Measurements from ENCODE around the gene CACNA2D4.

The CACNA2D4 gene

DNA sequence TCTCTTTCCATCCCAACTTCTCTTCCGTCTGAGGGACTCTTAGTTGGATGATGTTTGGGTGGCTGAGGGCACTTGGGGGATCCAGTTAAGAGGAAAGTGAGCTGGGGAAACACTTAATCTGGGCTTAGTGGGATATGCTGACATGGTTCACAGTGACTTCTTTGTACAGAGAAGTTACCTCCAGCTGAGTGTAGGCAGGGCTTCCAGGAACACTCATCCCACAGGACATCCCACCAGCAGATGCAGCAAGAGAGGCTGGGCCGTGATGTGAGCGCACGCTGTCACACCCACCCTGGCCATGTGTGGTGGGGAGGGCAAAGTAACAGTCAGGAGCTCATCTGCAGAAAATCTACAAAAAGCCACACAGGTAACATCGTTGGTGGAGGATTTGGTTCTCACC is 832 bp upstream of the CACNA2D4 start:
- TF ChIP-seq POLR2AphosphoS5 (IDR thresholded peaks at IDR 0.05; ENCODE audit: low read depth) (no peak), GABPA (IDR thresholded peaks at IDR 0.05; ENCODE audit: low read depth) (no peak), SPI1 (IDR thresholded peaks at IDR 0.05; ENCODE audit: borderline replicate concordance, low read depth) (no peak)
- TF ChIP-seq, protein P1, sequence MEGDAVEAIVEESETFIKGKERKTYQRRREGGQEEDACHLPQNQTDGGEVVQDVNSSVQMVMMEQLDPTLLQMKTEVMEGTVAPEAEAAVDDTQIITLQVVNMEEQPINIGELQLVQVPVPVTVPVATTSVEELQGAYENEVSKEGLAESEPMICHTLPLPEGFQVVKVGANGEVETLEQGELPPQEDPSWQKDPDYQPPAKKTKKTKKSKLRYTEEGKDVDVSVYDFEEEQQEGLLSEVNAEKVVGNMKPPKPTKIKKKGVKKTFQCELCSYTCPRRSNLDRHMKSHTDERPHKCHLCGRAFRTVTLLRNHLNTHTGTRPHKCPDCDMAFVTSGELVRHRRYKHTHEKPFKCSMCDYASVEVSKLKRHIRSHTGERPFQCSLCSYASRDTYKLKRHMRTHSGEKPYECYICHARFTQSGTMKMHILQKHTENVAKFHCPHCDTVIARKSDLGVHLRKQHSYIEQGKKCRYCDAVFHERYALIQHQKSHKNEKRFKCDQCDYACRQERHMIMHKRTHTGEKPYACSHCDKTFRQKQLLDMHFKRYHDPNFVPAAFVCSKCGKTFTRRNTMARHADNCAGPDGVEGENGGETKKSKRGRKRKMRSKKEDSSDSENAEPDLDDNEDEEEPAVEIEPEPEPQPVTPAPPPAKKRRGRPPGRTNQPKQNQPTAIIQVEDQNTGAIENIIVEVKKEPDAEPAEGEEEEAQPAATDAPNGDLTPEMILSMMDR (IDR thresholded peaks at IDR 0.05; ENCODE audit: insufficient read depth, low read length) = no peak
- TF ChIP-seq, protein P2, sequence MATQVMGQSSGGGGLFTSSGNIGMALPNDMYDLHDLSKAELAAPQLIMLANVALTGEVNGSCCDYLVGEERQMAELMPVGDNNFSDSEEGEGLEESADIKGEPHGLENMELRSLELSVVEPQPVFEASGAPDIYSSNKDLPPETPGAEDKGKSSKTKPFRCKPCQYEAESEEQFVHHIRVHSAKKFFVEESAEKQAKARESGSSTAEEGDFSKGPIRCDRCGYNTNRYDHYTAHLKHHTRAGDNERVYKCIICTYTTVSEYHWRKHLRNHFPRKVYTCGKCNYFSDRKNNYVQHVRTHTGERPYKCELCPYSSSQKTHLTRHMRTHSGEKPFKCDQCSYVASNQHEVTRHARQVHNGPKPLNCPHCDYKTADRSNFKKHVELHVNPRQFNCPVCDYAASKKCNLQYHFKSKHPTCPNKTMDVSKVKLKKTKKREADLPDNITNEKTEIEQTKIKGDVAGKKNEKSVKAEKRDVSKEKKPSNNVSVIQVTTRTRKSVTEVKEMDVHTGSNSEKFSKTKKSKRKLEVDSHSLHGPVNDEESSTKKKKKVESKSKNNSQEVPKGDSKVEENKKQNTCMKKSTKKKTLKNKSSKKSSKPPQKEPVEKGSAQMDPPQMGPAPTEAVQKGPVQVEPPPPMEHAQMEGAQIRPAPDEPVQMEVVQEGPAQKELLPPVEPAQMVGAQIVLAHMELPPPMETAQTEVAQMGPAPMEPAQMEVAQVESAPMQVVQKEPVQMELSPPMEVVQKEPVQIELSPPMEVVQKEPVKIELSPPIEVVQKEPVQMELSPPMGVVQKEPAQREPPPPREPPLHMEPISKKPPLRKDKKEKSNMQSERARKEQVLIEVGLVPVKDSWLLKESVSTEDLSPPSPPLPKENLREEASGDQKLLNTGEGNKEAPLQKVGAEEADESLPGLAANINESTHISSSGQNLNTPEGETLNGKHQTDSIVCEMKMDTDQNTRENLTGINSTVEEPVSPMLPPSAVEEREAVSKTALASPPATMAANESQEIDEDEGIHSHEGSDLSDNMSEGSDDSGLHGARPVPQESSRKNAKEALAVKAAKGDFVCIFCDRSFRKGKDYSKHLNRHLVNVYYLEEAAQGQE (IDR thresholded peaks at IDR 0.05; ENCODE audit: insufficient replicate concordance, low read depth) = no peak
- Histone ChIP-seq H3K27me3 (ENCODE audit: insufficient read depth, poor library complexity, severe bottlenecking) (no peaks in the 10 kb centered on the region), H3K27ac (replicated peaks) (peak overlapping the region; percentile 81; the same call in 1 of the 2 replicates), H3K4me3 (replicated peaks; ENCODE audit: insufficient read depth, low read length) (no peak overlapping the region)
- DNase-seq (ENCODE audit: low read depth in 1 of 2, low spot score in 1 of 2) = no peak

DNA sequence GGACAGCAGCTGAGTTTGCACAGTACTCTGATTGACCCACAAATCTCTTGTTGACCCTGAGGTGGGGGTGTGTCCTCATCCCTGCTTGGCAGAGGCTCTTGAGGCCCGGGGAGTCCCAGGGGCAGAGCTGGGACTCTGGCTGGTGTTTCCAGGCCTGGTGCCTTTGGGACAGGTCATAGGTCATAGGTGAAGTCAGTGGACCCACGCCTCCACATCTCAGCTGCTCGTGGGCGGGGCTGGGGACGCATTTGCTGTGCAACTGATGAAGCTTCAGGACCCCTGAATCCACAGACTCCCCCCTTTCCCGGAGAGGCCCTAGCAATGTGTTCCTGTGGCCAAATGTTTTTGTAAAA is 408 bp upstream of the CACNA2D4 start:
- DNase-seq (ENCODE audit: low read depth in 1 of 2, low spot score in 1 of 2) = no peak
- no peaks in the 10 kb centered on the region for H3K27me3 ChIP-seq (ENCODE audit: insufficient read depth, poor library complexity, severe bottlenecking)
- H3K4me3 ChIP-seq (replicated peaks; ENCODE audit: insufficient read depth, low read length) = peak overlapping the region; percentile 48
- TF ChIP-seq, protein P2 (IDR thresholded peaks at IDR 0.05; ENCODE audit: insufficient replicate concordance, low read depth) = no peak
- no peak for TF ChIP-seq POLR2AphosphoS5 (IDR thresholded peaks at IDR 0.05; ENCODE audit: low read depth)
- TF ChIP-seq SPI1 (IDR thresholded peaks at IDR 0.05; ENCODE audit: borderline replicate concordance, low read depth) = no peak
- TF ChIP-seq, protein P1 (IDR thresholded peaks at IDR 0.05; ENCODE audit: insufficient read depth, low read length) = no peak
- TF ChIP-seq GABPA (IDR thresholded peaks at IDR 0.05; ENCODE audit: low read depth) = no peak
- peak overlapping the region; percentile 81 for H3K27ac ChIP-seq (replicated peaks)

DNA sequence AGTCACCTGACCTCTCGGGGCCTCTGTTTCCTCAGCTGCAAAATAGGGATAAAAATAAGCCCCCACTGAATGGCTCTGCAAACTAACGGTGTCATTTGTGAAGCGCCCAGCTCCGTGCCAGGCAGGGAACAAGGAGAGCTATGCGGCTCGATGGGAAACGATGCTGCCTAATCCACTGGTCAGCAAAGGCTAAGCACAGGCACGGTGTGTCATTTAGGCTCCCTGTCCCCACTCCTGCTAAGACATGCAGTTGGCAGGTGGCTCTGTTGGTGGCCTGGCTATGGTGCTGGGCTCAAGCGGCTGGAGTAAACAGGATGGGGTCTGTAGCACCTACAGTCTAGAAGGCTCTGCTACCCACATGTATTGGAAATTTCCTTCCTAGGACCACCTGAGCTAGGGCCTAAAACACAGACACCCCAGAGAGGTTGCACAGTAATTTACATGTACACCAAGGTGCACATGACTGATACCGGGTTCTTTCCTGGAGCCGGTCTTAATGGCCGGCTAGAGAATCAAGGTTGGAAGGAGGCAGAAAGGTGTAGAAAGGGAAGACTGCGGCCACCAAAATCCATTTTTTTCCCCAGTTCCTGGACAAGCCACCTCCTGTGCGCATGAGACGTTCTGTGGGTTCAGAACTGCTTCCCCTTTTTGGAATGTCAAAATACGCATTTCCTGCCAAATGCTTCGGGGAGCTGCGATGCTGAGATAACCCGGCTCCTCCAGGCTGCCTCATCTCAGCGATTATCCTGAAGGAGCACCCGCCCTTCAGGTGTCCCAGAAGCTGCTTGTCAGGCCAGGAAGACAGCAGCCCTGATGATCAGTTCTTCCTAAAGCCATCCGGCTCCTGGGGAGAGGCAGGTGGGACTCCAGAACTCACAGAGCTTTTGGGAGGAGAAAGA is 1.0 kb downstream of the CACNA2D4 start:
- Histone ChIP-seq H3K4me3 (replicated peaks; ENCODE audit: insufficient read depth, low read length) (peak overlapping the region; percentile 48), H3K27ac (replicated peaks) (peak overlapping the region; percentile 81), H3K27me3 (ENCODE audit: insufficient read depth, poor library complexity, severe bottlenecking) (no peaks in the 10 kb centered on the region)
- TF ChIP-seq, protein P1 (IDR thresholded peaks at IDR 0.05; ENCODE audit: insufficient read depth, low read length) = no peak
- TF ChIP-seq POLR2AphosphoS5 (IDR thresholded peaks at IDR 0.05; ENCODE audit: low read depth) (no peak; the same call in 1 of the 2 replicates), GABPA (IDR thresholded peaks at IDR 0.05; ENCODE audit: low read depth) (0 out of 2 replicates have a peak, but pooled peaks have one; percentile 21), SPI1 (IDR thresholded peaks at IDR 0.05; ENCODE audit: borderline replicate concordance, low read depth) (peak; percentile 74; the same call in 1 of the 2 replicates)
- TF ChIP-seq, protein P2 (IDR thresholded peaks at IDR 0.05; ENCODE audit: insufficient replicate concordance, low read depth) = no peak
- DNase-seq (ENCODE audit: low read depth in 1 of 2, low spot score in 1 of 2) = peak in 1 of 2 experiments; percentile 87
